SK-N-SH (cell line): ENCODE data around the gene ABHD6. TPM values are rescaled to one million over a fixed set of nuclear protein-coding genes. Genes with fewer than 3 reads are reported as not detected.
A peak's percentile ranks its signal among the peaks of the same experiment; 100 is the strongest.

Experiments used
- CTCF ChIA-PET: fragments of 300-600, 350-600 bp; formaldehyde crosslinking; extraction: SDS; loops from one replicate; lab custom pipeline; 2021; lab: Yijun Ruan, JAX
- POLR2A ChIA-PET: fragments of 350-600 bp; sonication (Branson Sonifier 250); formaldehyde crosslinking; extraction: SDS; loops from one replicate; lab custom pipeline; 2020; ENCODE audit warnings: antibody characterized with exemption, inconsistent platforms; lab: Yijun Ruan, JAX
- DNase-seq: peaks from one replicate; pipeline ENCODE4 v3.0.0; 2012
- H2AFZ ChIP-seq: fragments of 200-600 bp; sonication (generic); 2 replicates; pipeline ENCODE4 v1.8.1; 2016; ENCODE audit warnings: antibody characterized with exemption, mild to moderate bottlenecking, low read depth
- H3F3A ChIP-seq: fragments of 200-600 bp; sonication (generic); replicated peaks from 2 replicates; pipeline ENCODE3; 2016; ENCODE audit warnings: antibody characterized with exemption, mild to moderate bottlenecking; ENCODE audit not compliant: insufficient read depth
- H3K27ac ChIP-seq, 2 experiments: fragments of 200-500 bp in 1 of 2; fragments of 200-600 bp in 1 of 2; sonication (Bioruptor generic) in 1 of 2; sonication (generic), shearing (Covaris generic) in 1 of 2; 2 replicates each; pipeline versions ENCODE4 v1.5.1 to v1.6.1; 2014 to 2016; ENCODE audit warnings: low read depth in 2 of 2, inconsistent platforms in 1 of 2, low read length in 1 of 2, mild to moderate bottlenecking in 1 of 2, mixed read lengths in 1 of 2
- H3K27me3 ChIP-seq: fragments of 200-600 bp; sonication (generic), shearing (Covaris generic); 2 replicates; pipeline ENCODE4 v1.6.1; 2016; ENCODE audit warnings: mixed run types; ENCODE audit not compliant: insufficient read depth
- H3K36me3 ChIP-seq, 2 experiments: fragments of 200-500 bp in 1 of 2; fragments of 200-600 bp in 1 of 2; sonication (Bioruptor generic) in 1 of 2; sonication (generic) in 1 of 2; replicated peaks in 1 of 2; 2 replicates each; pipeline versions ENCODE3 to v1.5.1; 2014 to 2016; ENCODE audit warnings: low read length in 1 of 2, mild to moderate bottlenecking in 1 of 2; ENCODE audit not compliant: insufficient read depth in 2 of 2, control insufficient read depth in 1 of 2
- H3K4me1 ChIP-seq, 2 experiments: fragments of 200-500 bp in 1 of 2; fragments of 200-600 bp in 1 of 2; sonication (Bioruptor generic) in 1 of 2; sonication (generic), shearing (Covaris generic) in 1 of 2; 2 replicates each; pipeline versions ENCODE4 v1.5.1 to v1.6.1; 2014 to 2016; ENCODE audit warnings: low read depth in 1 of 2, low read length in 1 of 2, mixed run types in 1 of 2; ENCODE audit not compliant: insufficient read depth in 2 of 2, control insufficient read depth in 1 of 2
- H3K4me2 ChIP-seq: fragments of 200-600 bp; sonication (generic), shearing (Covaris generic); 2 replicates; pipeline ENCODE4 v1.6.1; 2017; ENCODE audit warnings: mixed run types
- H3K4me3 ChIP-seq, 2 experiments: fragments of 200-500 bp in 1 of 2; fragments of 200-600 bp in 1 of 2; sonication (Bioruptor generic) in 1 of 2; sonication (generic), shearing (Covaris generic) in 1 of 2; 2 replicates each; pipeline versions ENCODE4 v1.5.1 to v1.8.1; 2014 to 2016; ENCODE audit warnings: low read depth in 2 of 2, inconsistent platforms in 1 of 2, low read length in 1 of 2, mild to moderate bottlenecking in 1 of 2, mixed read lengths in 1 of 2, moderate library complexity in 1 of 2
- H3K79me2 ChIP-seq: fragments of 200-600 bp; sonication (generic); 2 replicates; pipeline ENCODE4 v1.8.1; 2017; ENCODE audit warnings: mild to moderate bottlenecking; ENCODE audit not compliant: insufficient read depth
- H3K9ac ChIP-seq: fragments of 200-600 bp; sonication (generic); 2 replicates; pipeline ENCODE4 v1.6.1; 2017; ENCODE audit warnings: mixed run types
- H3K9me2 ChIP-seq: fragments of 200-600 bp; sonication (generic); 2 replicates; pipeline ENCODE4 v1.6.1; 2017; ENCODE audit warnings: mixed run types
- H3K9me3 ChIP-seq: fragments of 200-600 bp; sonication (generic); 2 replicates; pipeline ENCODE4 v1.6.1; 2017; ENCODE audit warnings: mixed run types, mild to moderate bottlenecking, moderate library complexity
- H4K20me1 ChIP-seq: fragments of 200-600 bp; sonication (generic); 2 replicates; pipeline ENCODE4 v1.6.1; 2017; ENCODE audit warnings: mild to moderate bottlenecking, mixed run types; ENCODE audit not compliant: insufficient read depth
- CHD2 ChIP-seq: fragments of 150-350 bp; IDR thresholded peaks from 2 replicates; pipeline ENCODE4 v1.6.1; 2018; ENCODE audit warnings: low read length; ENCODE audit not compliant: partially characterized antibody
- CTCF ChIP-seq: fragments of 200-600 bp; sonication (generic); IDR thresholded peaks from 2 replicates; pipeline ENCODE4 v1.6.1; 2017; ENCODE audit warnings: antibody characterized with exemption, mild to moderate bottlenecking, moderate library complexity
- ELF1 ChIP-seq: IDR thresholded peaks from 2 replicates; pipeline ENCODE4 v1.4.0; 2012
- EP300 ChIP-seq, 2 experiments: IDR thresholded peaks; 2 replicates each; pipeline versions ENCODE4 v1.4.0 to v1.6.1; 2012; ENCODE audit warnings: borderline replicate concordance in 1 of 2, low read depth in 1 of 2, low read length in 1 of 2
- EZH2phosphoT487 ChIP-seq: fragments of 200-600 bp; sonication (generic); IDR thresholded peaks from 2 replicates; pipeline ENCODE4 v1.6.1; 2017; ENCODE audit warnings: low read depth, mixed run types, mild to moderate bottlenecking, antibody characterized with exemption, moderate library complexity, borderline replicate concordance
- FOSL2 ChIP-seq: IDR thresholded peaks from 2 replicates; pipeline ENCODE4 v1.4.0; 2012; ENCODE audit warnings: low read depth, mild to moderate bottlenecking, moderate library complexity, borderline replicate concordance
- FOXJ3 ChIP-seq: sonication (generic); formaldehyde crosslinking; IDR thresholded peaks from 2 replicates; pipeline ENCODE4 v1.5.1; 2020; ENCODE audit warnings: mild to moderate bottlenecking, missing genetic modification reagents
- FOXM1 ChIP-seq: IDR thresholded peaks from 2 replicates; pipeline ENCODE4 v1.4.0; 2012; ENCODE audit warnings: low read depth, mild to moderate bottlenecking
- GABPA ChIP-seq: IDR thresholded peaks from 2 replicates; pipeline ENCODE4 v1.4.0; 2012; ENCODE audit warnings: low read depth, mild to moderate bottlenecking
- JUND ChIP-seq: IDR thresholded peaks from 2 replicates; pipeline ENCODE4 v1.4.0; 2012
- MXI1 ChIP-seq: IDR thresholded peaks from 2 replicates; pipeline ENCODE4 v1.6.1; 2012; ENCODE audit warnings: mild to moderate bottlenecking, low read depth, low read length, improper control_type of control experiment
- NFIC ChIP-seq: IDR thresholded peaks from 2 replicates; pipeline ENCODE4 v1.4.0; 2012; ENCODE audit warnings: borderline replicate concordance
- NRF1 ChIP-seq: IDR thresholded peaks from 2 replicates; pipeline ENCODE4 v1.6.1; 2012; ENCODE audit warnings: low read depth, mild to moderate bottlenecking, low read length
- RCOR1 ChIP-seq: fragments of 150-350 bp; IDR thresholded peaks from 2 replicates; pipeline ENCODE4 v1.6.1; 2017; ENCODE audit warnings: antibody characterized with exemption, low read length
- RFX5 ChIP-seq: IDR thresholded peaks from 2 replicates; pipeline ENCODE4 v1.6.1; 2012; ENCODE audit warnings: mild to moderate bottlenecking, improper control_type of control experiment, low read length
- RXRA ChIP-seq: IDR thresholded peaks from 2 replicates; pipeline ENCODE4 v1.4.0; 2012; ENCODE audit warnings: low read depth, mild to moderate bottlenecking, borderline replicate concordance
- SIN3A ChIP-seq: IDR thresholded peaks from 2 replicates; pipeline ENCODE4 v1.6.1; 2012; ENCODE audit warnings: low read depth, mild to moderate bottlenecking, low read length, moderate library complexity, borderline replicate concordance
- TEAD4 ChIP-seq: IDR thresholded peaks from 2 replicates; pipeline ENCODE4 v1.4.0; 2012; ENCODE audit warnings: mild to moderate bottlenecking, borderline replicate concordance; ENCODE audit not compliant: insufficient read depth
- USF1 ChIP-seq: IDR thresholded peaks from 2 replicates; pipeline ENCODE4 v1.4.0; 2012; ENCODE audit warnings: low read depth, borderline replicate concordance
- ZBTB33 ChIP-seq: IDR thresholded peaks from 2 replicates; pipeline ENCODE4 v1.4.0; 2012; ENCODE audit warnings: low read depth, borderline replicate concordance
- WGBS: methylation state at CpG from one replicate; pipeline ENCODE4 v1.1.6; 2017; ENCODE audit warnings: low lambda C conversion rate; 5-methylcytosine and 5-hydroxymethylcytosine counted together
- polyA plus RNA-seq, 3 experiments: library from polyadenylated mRNA; depleted of rRNA; stranded (reverse); fragments of >200 nt; gene quantifications; 2 replicates each; pipeline ENCODE4 v1.2.3, GENCODE V29; 2012

Gene ABHD6
- polyA plus RNA-seq, 1 of the 3 experiments (the other 2 are of a cell fraction), result 10.7 TPM

DNA sequence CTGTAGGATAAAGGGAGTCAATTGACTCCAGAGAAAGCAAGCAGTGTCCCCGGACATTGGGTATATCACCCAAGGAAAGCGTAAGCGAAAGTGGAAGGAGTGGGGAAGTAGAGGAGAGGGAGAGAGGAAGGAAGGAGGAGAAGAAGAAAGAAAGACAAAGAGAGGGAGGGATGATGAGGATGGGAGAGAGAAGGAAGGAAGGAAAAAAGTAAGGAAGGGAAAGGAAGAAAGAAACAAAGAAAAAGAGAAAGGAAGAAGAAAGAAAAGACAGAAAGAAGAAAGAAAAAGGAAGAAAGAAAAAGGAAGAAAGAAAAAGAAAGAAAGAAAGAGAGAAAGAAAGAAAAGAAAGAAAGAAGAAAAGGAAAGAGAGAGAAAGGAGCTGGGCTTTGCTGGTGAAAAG lies 27.7 kb upstream of the ABHD6 start:
- Histone ChIP-seq H2AFZ (no peak overlapping the region), H3K36me3 (no peaks in the 10 kb centered on the region), H3K27me3 (peaks cover 21% of the 10 kb centered on the region; the same call in 1 of the 2 replicates), H3K79me2 (no peaks in the 10 kb centered on the region), H3K9ac (no peak overlapping the region), H3K9me2 (no peaks in the 10 kb centered on the region)
- no peak for DNase-seq
- TF ChIP-seq FOXJ3 (CRISPR knock-in tag) (no peak), GABPA (no peak), FOSL2 (no peak), RXRA (no peak), TEAD4 (no peak), MXI1 (no peak), FOXM1 (no peak), JUND (no peak), CTCF (no peak), SIN3A (no peak), ELF1 (no peak), RFX5 (no peak), ZBTB33 (no peak), USF1 (no peak), RCOR1 (no peak), CHD2 (no peak), EP300 (IDR thresholded peaks at IDR 0.05; ENCODE audit: borderline replicate concordance in 1 of 2, low read depth in 1 of 2, low read length in 1 of 2) (no peak), NRF1 (no peak), EZH2phosphoT487 (no peak), NFIC (no peak)
- TF ChIP-seq, all 33 proteins: peak for 0
- Histone ChIP-seq H3K27ac (no peak overlapping the region), H3K4me2 (0 out of 2 replicates have a peak overlapping the region, but pooled peaks have one; percentile 11), H4K20me1 (no peaks in the 10 kb centered on the region), H3F3A (no peaks in the 10 kb centered on the region), H3K4me1 (no peaks in the 10 kb centered on the region), H3K9me3 (no peaks in the 10 kb centered on the region), H3K4me3 (no peak overlapping the region)
- WGBS, result 77% methylated on average over 3 of the region's 3 CpGs
- ChIA-PET POLR2A (no interaction called here), CTCF (interaction anchor here (1.0 to 5.3 kb wide), 4 partner anchors 8 to 90 kb away, joined by 3 to 29 read pairs (median 12); no protein-coding TSS in a partner anchor)
